Activated CD8-positive, alpha-beta memory T cell treated with anti-CD3 and anti-CD28 coated beads for 36 hours (primary cell): ENCODE measurements around the gene HOGA1. TPM values are rescaled to one million over a fixed set of nuclear protein-coding genes. Genes with fewer than 3 reads are reported as not detected.
"Not testable (repeated sequence)": the region's sequence is repeated elsewhere in the genome, so short reads cannot be mapped to it uniquely, and the experiment has no call there.

ENCODE experiments used
- CTCF ChIA-PET: fragments of 350-600 bp; sonication (Branson Sonifier 250); formaldehyde crosslinking; loops from one replicate; lab custom pipeline; 2021; ENCODE audit warnings: antibody characterized with exemption; lab: Charles Lee
- POLR2A ChIA-PET: fragments of 350-600 bp; sonication (Branson Sonifier 250); formaldehyde crosslinking; loops from one replicate; lab custom pipeline; 2021; ENCODE audit warnings: antibody characterized with exemption; lab: Charles Lee
- total RNA-seq, 2 experiments: library from RNA; stranded (reverse); gene quantifications; one replicate each; pipeline ENCODE4 v1.2.3, GENCODE V29; 2021

The HOGA1 gene
- total RNA-seq, 2 experiments from 2014 or later, result not detected

GRCh38 chr10:97551271-97551670 is 32.9 kb upstream of the HOGA1 start:
- ChIA-PET POLR2A (no interaction called here), CTCF (interaction anchor here (1.2 to 4.1 kb wide), 3 partner anchors 16 to 144 kb away, joined by 3 to 20 read pairs (median 4); no protein-coding TSS in a partner anchor)

- CTCF ChIA-PET, result interaction anchor here (0.6 to 4.1 kb wide), 10 partner anchors 11 to 280 kb away, joined by 3 to 20 read pairs (median 4); no protein-coding TSS in a partner anchor
- POLR2A ChIA-PET, result no interaction called here
These were observed 30.6 kb upstream of the HOGA1 start for GRCh38 chr10:97553575-97554031.

- POLR2A ChIA-PET, result not testable (repeated sequence)
- CTCF ChIA-PET, result interaction anchor here (0.6 to 4.1 kb wide), 8 partner anchors 11 to 155 kb away, joined by 3 to 20 read pairs (median 4); no protein-coding TSS in a partner anchor
These were observed 29.9 kb upstream of the HOGA1 start for GRCh38 chr10:97554336-97554735.

GRCh38 chr10:97555541-97555940 is 28.6 kb upstream of the HOGA1 start:
- CTCF ChIA-PET, result interaction anchor here (4.1 kb wide), 1 partner anchor 20 kb away, joined by 20 read pairs; no protein-coding TSS in a partner anchor
- POLR2A ChIA-PET, result not testable (repeated sequence)

- CTCF ChIA-PET, POLR2A ChIA-PET: not testable (repeated sequence)
These were observed 23.3 kb upstream of the HOGA1 start for GRCh38 chr10:97560731-97561381.

GRCh38 chr10:97561386-97562077 is 22.7 kb upstream of the HOGA1 start:
- POLR2A ChIA-PET, CTCF ChIA-PET: not testable (repeated sequence)

GRCh38 chr10:97562329-97562728 is 21.9 kb upstream of the HOGA1 start:
- CTCF ChIA-PET, POLR2A ChIA-PET: not testable (repeated sequence)

- ChIA-PET POLR2A (no interaction called here), CTCF (no interaction called here)
These were observed 20.9 kb upstream of the HOGA1 start for GRCh38 chr10:97563337-97563736.

- ChIA-PET CTCF (no interaction called here), POLR2A (no interaction called here)
These were observed 19.4 kb upstream of the HOGA1 start for GRCh38 chr10:97564776-97565175.

- CTCF ChIA-PET, result no interaction called here
- POLR2A ChIA-PET, result no interaction called here
These were observed 17.7 kb upstream of the HOGA1 start for GRCh38 chr10:97566336-97566996.

GRCh38 chr10:97567891-97568290 is 16.3 kb upstream of the HOGA1 start:
- ChIA-PET POLR2A (no interaction called here), CTCF (no interaction called here)

- CTCF ChIA-PET, result no interaction called here
- POLR2A ChIA-PET, result no interaction called here
These were observed 13.9 kb upstream of the HOGA1 start for GRCh38 chr10:97570146-97570788.

- ChIA-PET POLR2A (no interaction called here), CTCF (interaction anchor here (0.9 to 2.0 kb wide), 3 partner anchors 17 to 70 kb away, joined by 3 to 7 read pairs (median 3); partner anchors contain the start of gene PI4K2A)
These were observed 13.3 kb upstream of the HOGA1 start for GRCh38 chr10:97570789-97571471.

GRCh38 chr10:97571622-97572021 is 12.6 kb upstream of the HOGA1 start:
- ChIA-PET CTCF (interaction anchor here (0.6 to 2.0 kb wide), 10 partner anchors 10 to 75 kb away, joined by 3 to 7 read pairs (median 3); partner anchors contain the start of gene PI4K2A), POLR2A (no interaction called here)

GRCh38 chr10:97572214-97572989 is 11.8 kb upstream of the HOGA1 start, which contains the start of gene ANKRD2:
Gene ANKRD2 (plus strand): TSS chr10:97572779. CDS start chr10:97572789, 10 bp downstream.
- POLR2A ChIA-PET, result no interaction called here
- CTCF ChIA-PET, result interaction anchor here (0.6 to 2.0 kb wide), 10 partner anchors 9 to 113 kb away, joined by 3 to 7 read pairs (median 3); partner anchors contain the start of gene PI4K2A

- ChIA-PET POLR2A (no interaction called here), CTCF (interaction anchor here (0.6 to 2.0 kb wide), 4 partner anchors 8 to 119 kb away, joined by 3 to 7 read pairs (median 5); partner anchors contain the start of gene PI4K2A)
These were observed 11.2 kb upstream of the HOGA1 start for GRCh38 chr10:97573021-97573420.

GRCh38 chr10:97573672-97574071 is 10.5 kb upstream of the HOGA1 start:
- ChIA-PET POLR2A (no interaction called here), CTCF (interaction anchor here (1.3 kb wide), 1 partner anchor 120 kb away, joined by 3 read pairs; no protein-coding TSS in a partner anchor)
